Sigmoid colon (tissue), 7 donors: ENCODE measurements around the gene TARS2. TPM values are rescaled to one million over a fixed set of nuclear protein-coding genes. Genes with fewer than 3 reads are reported as not detected.
A peak's percentile ranks its signal among the peaks of the same experiment; 100 is the strongest.

Source experiments
- DNase-seq: peaks from one replicate; pipeline ENCODE4 v3.0.0-alpha.2; 2019
- H3K27ac ChIP-seq, 4 donors: fragments of 200-600 bp; sonication (generic); one replicate each; pipeline ENCODE4 v1.5.1; 2016 to 2019; ENCODE audit warnings: mild to moderate bottlenecking in 1 of 4
- H3K27me3 ChIP-seq, 3 donors: fragments of 200-600 bp; sonication (generic); one replicate each; pipeline ENCODE4 v1.5.1; 2019; ENCODE audit warnings: mild to moderate bottlenecking in 1 of 3
- H3K36me3 ChIP-seq, 4 donors: fragments of 200-600 bp; sonication (generic); one replicate each; pipeline ENCODE4 v1.5.1; 2016 to 2019
- H3K4me1 ChIP-seq, 4 donors: fragments of 200-600 bp; sonication (generic); one replicate each; pipeline ENCODE4 v1.5.1; 2017 to 2019
- H3K4me3 ChIP-seq, 4 donors: fragments of 200-600 bp; sonication (generic); one replicate each; pipeline ENCODE4 v1.5.1; 2017 to 2019; ENCODE audit warnings: mild to moderate bottlenecking in 2 of 4, moderate library complexity in 1 of 4
- H3K9me3 ChIP-seq, 4 donors: fragments of 200-600 bp in 3 of 4; sonication (generic) in 3 of 4; one replicate each; pipeline versions ENCODE4 v1.5.1 to v1.6.1; 2013 to 2019
- EP300 ChIP-seq, 4 donors: sonication (generic); formaldehyde crosslinking; IDR thresholded peaks; one replicate each; pipeline ENCODE4 v1.6.1; 2017; ENCODE audit warnings: antibody characterized with exemption in 4 of 4
- POLR2A ChIP-seq, 2 donors: fragments of 450-650 bp; IDR thresholded peaks; one replicate each; pipeline ENCODE4 v1.6.1; 2016; ENCODE audit warnings: antibody characterized with exemption in 2 of 2, mild to moderate bottlenecking in 2 of 2, moderate library complexity in 2 of 2
- POLR2AphosphoS5 ChIP-seq, 4 donors: sonication (generic); formaldehyde crosslinking; IDR thresholded peaks; one replicate each; pipeline ENCODE4 v1.6.1; 2017; ENCODE audit warnings: antibody characterized with exemption in 4 of 4
- WGBS, 2 donors: extraction: QIAGEN DNeasy Blood & Tissue Kit; methylation state at CpG; one replicate each; pipeline ENCODE4 v1.1.7; 2013; 5-methylcytosine and 5-hydroxymethylcytosine counted together
- intact Hi-C: fragments of 100-400 bp; cut with DNase I; formaldehyde crosslinking; loops from one replicate; pipeline ENCODE4 v1.15.1; 2023
- polyA plus RNA-seq, 3 donors: library from polyadenylated mRNA; stranded (reverse); fragments of 200-250 nt; gene quantifications; one replicate each; pipeline ENCODE4 v1.2.3, GENCODE V29; 2013
- total RNA-seq, 4 donors: library from RNA; depleted of rRNA; stranded (reverse); fragments of >200 nt; gene quantifications; one replicate each; pipeline ENCODE4 v1.1.0, GENCODE V29; 2016
- TF ChIP-seq, protein P1 (sequence below), 4 experiments: fragments of 450-650 bp in 3 of 4; fragments of 200-600 bp in 1 of 4; IDR thresholded peaks; one replicate each; pipeline ENCODE4 v1.5.1; 2016 to 2019; ENCODE audit warnings: antibody characterized with exemption in 4 of 4, mild to moderate bottlenecking in 3 of 4, moderate library complexity in 2 of 4
- donor health status: healthy with polysubstance abuse.
- donor health status: Bipolar disorder and iron deficiency.
- donor health status: healthy.

Gene TARS2
- total and polyA plus RNA-seq, 7 donors, result 4.6 to 16.9 (median 9.3) TPM

- Histone ChIP-seq H3K36me3 (peaks cover 12 to 45% (median 26%) of the 10 kb centered on the region in 4 donors), H3K9me3 (no peaks in the 10 kb centered on the region), H3K4me1 (peaks cover 0 to 4% (median 0%) of the 10 kb centered on the region in 4 donors), H3K27ac (no peak overlapping the region), H3K4me3 (no peak overlapping the region), H3K27me3 (no peaks in the 10 kb centered on the region)
- TF ChIP-seq EP300 (IDR thresholded peaks at IDR 0.05), result no peak
- TF ChIP-seq POLR2A (IDR thresholded peaks at IDR 0.05), result no peak
- no peak for TF ChIP-seq POLR2AphosphoS5 (IDR thresholded peaks at IDR 0.05)
- TF ChIP-seq, protein P1, sequence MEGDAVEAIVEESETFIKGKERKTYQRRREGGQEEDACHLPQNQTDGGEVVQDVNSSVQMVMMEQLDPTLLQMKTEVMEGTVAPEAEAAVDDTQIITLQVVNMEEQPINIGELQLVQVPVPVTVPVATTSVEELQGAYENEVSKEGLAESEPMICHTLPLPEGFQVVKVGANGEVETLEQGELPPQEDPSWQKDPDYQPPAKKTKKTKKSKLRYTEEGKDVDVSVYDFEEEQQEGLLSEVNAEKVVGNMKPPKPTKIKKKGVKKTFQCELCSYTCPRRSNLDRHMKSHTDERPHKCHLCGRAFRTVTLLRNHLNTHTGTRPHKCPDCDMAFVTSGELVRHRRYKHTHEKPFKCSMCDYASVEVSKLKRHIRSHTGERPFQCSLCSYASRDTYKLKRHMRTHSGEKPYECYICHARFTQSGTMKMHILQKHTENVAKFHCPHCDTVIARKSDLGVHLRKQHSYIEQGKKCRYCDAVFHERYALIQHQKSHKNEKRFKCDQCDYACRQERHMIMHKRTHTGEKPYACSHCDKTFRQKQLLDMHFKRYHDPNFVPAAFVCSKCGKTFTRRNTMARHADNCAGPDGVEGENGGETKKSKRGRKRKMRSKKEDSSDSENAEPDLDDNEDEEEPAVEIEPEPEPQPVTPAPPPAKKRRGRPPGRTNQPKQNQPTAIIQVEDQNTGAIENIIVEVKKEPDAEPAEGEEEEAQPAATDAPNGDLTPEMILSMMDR (IDR thresholded peaks at IDR 0.05), result no peak
- 91 to 92% methylated on average over 10 of the region's 10 CpGs for WGBS, 2 donors
- intact Hi-C loops, result no loop called here
- DNase-seq, result no peak
Measured at GRCh38 chr1:150472601-150473200, 14.5 kb upstream of the TARS2 start.

DNA sequence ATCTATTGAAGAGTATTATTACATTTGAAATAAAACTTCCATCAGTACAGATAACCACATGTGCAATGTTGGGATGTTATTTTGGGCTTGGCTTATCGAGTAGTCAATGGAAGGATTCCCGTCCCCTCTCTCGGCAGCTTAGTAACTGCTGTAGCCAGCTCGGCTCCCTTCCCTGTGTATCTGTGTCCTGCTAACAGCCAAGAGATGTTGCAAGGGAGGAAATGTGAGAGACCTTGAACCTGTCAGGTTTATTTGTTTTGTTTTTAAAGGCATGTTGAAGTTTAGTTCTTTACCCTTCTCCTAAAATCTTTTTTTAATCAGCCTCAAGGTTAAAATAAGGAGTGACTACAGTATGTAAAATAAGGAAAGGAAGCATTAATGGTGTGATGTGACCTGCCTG is 13.6 kb upstream of the TARS2 start:
- no peak overlapping the region for H3K27ac ChIP-seq
- no peaks in the 10 kb centered on the region for H3K27me3 ChIP-seq
- H3K4me3 ChIP-seq, result no peak overlapping the region
- TF ChIP-seq, protein P1 (IDR thresholded peaks at IDR 0.05), result no peak
- TF ChIP-seq EP300 (IDR thresholded peaks at IDR 0.05), result no peak
- TF ChIP-seq POLR2AphosphoS5 (IDR thresholded peaks at IDR 0.05), result no peak
- TF ChIP-seq POLR2A (IDR thresholded peaks at IDR 0.05), result no peak
- intact Hi-C loops, result no loop called here
- WGBS, 2 donors, result 81 to 93% methylated on average over 4 of the region's 4 CpGs
- H3K9me3 ChIP-seq, result no peaks in the 10 kb centered on the region
- peaks cover 12 to 41% (median 26%) of the 10 kb centered on the region in 4 donors for H3K36me3 ChIP-seq
- peaks cover 0 to 4% (median 0%) of the 10 kb centered on the region in 4 donors for H3K4me1 ChIP-seq
- peak; percentile 83 for DNase-seq

- Histone ChIP-seq H3K27ac (no peak overlapping the region), H3K9me3 (no peaks in the 10 kb centered on the region), H3K4me1 (peaks cover 0 to 4% (median 0%) of the 10 kb centered on the region in 4 donors), H3K36me3 (peaks cover 12 to 34% (median 26%) of the 10 kb centered on the region in 4 donors), H3K4me3 (no peak overlapping the region), H3K27me3 (no peaks in the 10 kb centered on the region)
- intact Hi-C loops, result no loop called here
- TF ChIP-seq POLR2A (IDR thresholded peaks at IDR 0.05) (no peak), POLR2AphosphoS5 (IDR thresholded peaks at IDR 0.05) (no peak), EP300 (IDR thresholded peaks at IDR 0.05) (no peak)
- TF ChIP-seq, protein P1 (IDR thresholded peaks at IDR 0.05), result no peak
- WGBS, 2 donors, result 73 to 88% methylated on average over 4 of the region's 4 CpGs
- DNase-seq, result no peak
Measured at GRCh38 chr1:150474869-150475268, 12.3 kb upstream of the TARS2 start.

DNA sequence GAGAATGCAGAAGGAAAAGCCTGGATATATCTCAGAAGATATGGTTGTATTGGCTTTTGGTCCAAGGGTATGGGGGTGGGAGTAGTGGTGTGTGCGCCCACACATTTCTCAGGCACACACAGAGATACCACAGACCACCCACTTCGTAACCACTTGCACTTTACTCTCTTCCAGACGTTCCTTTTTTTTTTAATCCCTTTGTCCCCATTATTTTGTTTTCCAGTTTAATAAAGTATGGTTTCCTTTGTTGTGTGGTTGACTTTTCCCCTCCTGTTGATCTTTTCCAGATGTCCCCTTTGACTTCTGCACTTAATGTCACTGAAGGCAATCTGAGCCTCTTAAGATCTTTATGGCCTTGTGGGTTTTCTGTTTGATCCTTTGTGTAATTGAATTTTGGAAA is 10.5 kb upstream of the TARS2 start:
- Histone ChIP-seq H3K9me3 (no peaks in the 10 kb centered on the region), H3K27me3 (no peaks in the 10 kb centered on the region), H3K4me3 (no peak overlapping the region), H3K27ac (no peak overlapping the region), H3K36me3 (peaks cover 8 to 16% (median 13%) of the 10 kb centered on the region in 4 donors), H3K4me1 (peaks cover 0 to 4% (median 0%) of the 10 kb centered on the region in 4 donors)
- intact Hi-C loops, result no loop called here
- DNase-seq, result no peak
- WGBS, 2 donors, result 80 to 81% methylated on average over 3 of the region's 3 CpGs
- TF ChIP-seq, protein P1 (IDR thresholded peaks at IDR 0.05), result no peak
- TF ChIP-seq POLR2A (IDR thresholded peaks at IDR 0.05) (no peak), EP300 (IDR thresholded peaks at IDR 0.05) (no peak), POLR2AphosphoS5 (IDR thresholded peaks at IDR 0.05) (no peak)
